Measurements from ENCODE around the gene GLS. TPM values are rescaled to one million over a fixed set of nuclear protein-coding genes. Genes with fewer than 3 reads are reported as not detected.

Gene GLS
- total RNA-seq, 1 donor, result 588 TPM

GRCh38 chr2:190854726-190855125 lies 25.9 kb upstream of the GLS start:
- DNase-seq (ENCODE audit: insufficient read length, low spot score, missing footprints), result no peak
- no peaks in the 10 kb centered on the region for H3K9me3 ChIP-seq (ENCODE audit: low read depth, low read length)
- TF ChIP-seq, protein P1, sequence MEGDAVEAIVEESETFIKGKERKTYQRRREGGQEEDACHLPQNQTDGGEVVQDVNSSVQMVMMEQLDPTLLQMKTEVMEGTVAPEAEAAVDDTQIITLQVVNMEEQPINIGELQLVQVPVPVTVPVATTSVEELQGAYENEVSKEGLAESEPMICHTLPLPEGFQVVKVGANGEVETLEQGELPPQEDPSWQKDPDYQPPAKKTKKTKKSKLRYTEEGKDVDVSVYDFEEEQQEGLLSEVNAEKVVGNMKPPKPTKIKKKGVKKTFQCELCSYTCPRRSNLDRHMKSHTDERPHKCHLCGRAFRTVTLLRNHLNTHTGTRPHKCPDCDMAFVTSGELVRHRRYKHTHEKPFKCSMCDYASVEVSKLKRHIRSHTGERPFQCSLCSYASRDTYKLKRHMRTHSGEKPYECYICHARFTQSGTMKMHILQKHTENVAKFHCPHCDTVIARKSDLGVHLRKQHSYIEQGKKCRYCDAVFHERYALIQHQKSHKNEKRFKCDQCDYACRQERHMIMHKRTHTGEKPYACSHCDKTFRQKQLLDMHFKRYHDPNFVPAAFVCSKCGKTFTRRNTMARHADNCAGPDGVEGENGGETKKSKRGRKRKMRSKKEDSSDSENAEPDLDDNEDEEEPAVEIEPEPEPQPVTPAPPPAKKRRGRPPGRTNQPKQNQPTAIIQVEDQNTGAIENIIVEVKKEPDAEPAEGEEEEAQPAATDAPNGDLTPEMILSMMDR (IDR thresholded peaks at IDR 0.05; ENCODE audit: extremely low read depth, low read depth, low read length), result no peak

GRCh38 chr2:190855245-190855644 lies 25.4 kb upstream of the GLS start:
- Histone ChIP-seq H2AFZ (ENCODE audit: low read length) (no peak overlapping the region), H3K79me2 (ENCODE audit: insufficient read depth, low read length) (peaks cover 2% of the 10 kb centered on the region), H3K4me1 (ENCODE audit: insufficient read depth, low read length) (peaks cover 48% of the 10 kb centered on the region), H3K4me3 (ENCODE audit: insufficient read depth, low read length) (no peak overlapping the region), H3K27ac (ENCODE audit: low read depth, low read length) (no peak overlapping the region), H3K27me3 (ENCODE audit: insufficient read depth, low read length) (no peaks in the 10 kb centered on the region), H3K9me3 (ENCODE audit: low read depth, low read length) (no peaks in the 10 kb centered on the region), H3K4me2 (ENCODE audit: insufficient read depth, low read length) (no peak overlapping the region), H3K36me3 (ENCODE audit: insufficient read depth, low read length) (no peaks in the 10 kb centered on the region), H4K20me1 (ENCODE audit: insufficient read depth, low read length) (no peaks in the 10 kb centered on the region)
- DNase-seq (ENCODE audit: insufficient read length, low spot score, missing footprints), result no peak
- TF ChIP-seq, protein P1 (IDR thresholded peaks at IDR 0.05; ENCODE audit: extremely low read depth, low read depth, low read length), result no peak

More at GRCh38 chr2:190854726-190855125, 25.9 kb upstream of the GLS start:
- peak overlapping the region; percentile 16 for H2AFZ ChIP-seq (ENCODE audit: low read length)
- no peak overlapping the region for H3K4me2 ChIP-seq (ENCODE audit: insufficient read depth, low read length)
- no peak overlapping the region for H3K4me3 ChIP-seq (ENCODE audit: insufficient read depth, low read length)
- peaks cover 2% of the 10 kb centered on the region for H3K79me2 ChIP-seq (ENCODE audit: insufficient read depth, low read length)
- H3K36me3 ChIP-seq (ENCODE audit: insufficient read depth, low read length), result no peaks in the 10 kb centered on the region
- peaks cover 48% of the 10 kb centered on the region for H3K4me1 ChIP-seq (ENCODE audit: insufficient read depth, low read length)
- H3K27ac ChIP-seq (ENCODE audit: low read depth, low read length), result no peak overlapping the region
- no peaks in the 10 kb centered on the region for H3K27me3 ChIP-seq (ENCODE audit: insufficient read depth, low read length)
- no peaks in the 10 kb centered on the region for H4K20me1 ChIP-seq (ENCODE audit: insufficient read depth, low read length)

- TF ChIP-seq, protein P1 (IDR thresholded peaks at IDR 0.05; ENCODE audit: extremely low read depth, low read depth, low read length), result no peak
Observed at GRCh38 chr2:190856985-190857384, 23.6 kb upstream of the GLS start.

DNA sequence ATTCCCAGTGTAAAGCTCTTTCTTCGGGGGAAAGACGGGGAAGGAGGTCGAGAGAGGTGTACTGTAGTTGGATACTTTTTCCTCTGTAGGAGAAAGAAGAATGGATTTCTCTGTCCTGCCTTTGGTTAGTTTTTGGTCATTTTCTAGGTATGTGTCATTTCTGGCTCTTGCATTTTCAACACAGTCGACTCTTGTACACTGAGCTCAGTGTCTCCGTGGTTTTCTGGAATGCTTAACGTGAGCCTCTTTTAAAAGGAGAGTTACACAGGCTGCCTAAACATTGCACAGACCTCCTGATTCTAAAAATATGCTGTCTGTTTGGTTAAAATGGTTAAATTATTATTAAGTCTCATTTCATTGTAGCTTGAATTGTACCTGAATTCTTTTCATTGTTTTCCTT lies 21.8 kb upstream of the GLS start:
- Histone ChIP-seq H3K27ac (ENCODE audit: low read depth, low read length) (peak overlapping the region; percentile 87), H4K20me1 (ENCODE audit: insufficient read depth, low read length) (no peaks in the 10 kb centered on the region), H3K4me1 (ENCODE audit: insufficient read depth, low read length) (peaks cover 68% of the 10 kb centered on the region), H3K36me3 (ENCODE audit: insufficient read depth, low read length) (no peaks in the 10 kb centered on the region), H3K9me3 (ENCODE audit: low read depth, low read length) (no peaks in the 10 kb centered on the region), H3K27me3 (ENCODE audit: insufficient read depth, low read length) (no peaks in the 10 kb centered on the region), H3K4me3 (ENCODE audit: insufficient read depth, low read length) (peak overlapping the region; percentile 59), H3K79me2 (ENCODE audit: insufficient read depth, low read length) (no peaks in the 10 kb centered on the region), H3K4me2 (ENCODE audit: insufficient read depth, low read length) (peak overlapping the region; percentile 86), H2AFZ (ENCODE audit: low read length) (peak overlapping the region; percentile 14)
- TF ChIP-seq, protein P1 (IDR thresholded peaks at IDR 0.05; ENCODE audit: extremely low read depth, low read depth, low read length), result no peak
- DNase-seq (ENCODE audit: insufficient read length, low spot score, missing footprints), result peak; percentile 57

More at GRCh38 chr2:190856985-190857384, 23.6 kb upstream of the GLS start:
- H3K36me3 ChIP-seq (ENCODE audit: insufficient read depth, low read length), result no peaks in the 10 kb centered on the region
- H4K20me1 ChIP-seq (ENCODE audit: insufficient read depth, low read length), result no peaks in the 10 kb centered on the region
- no peaks in the 10 kb centered on the region for H3K9me3 ChIP-seq (ENCODE audit: low read depth, low read length)
- H3K4me3 ChIP-seq (ENCODE audit: insufficient read depth, low read length), result no peak overlapping the region
- peaks cover 59% of the 10 kb centered on the region for H3K4me1 ChIP-seq (ENCODE audit: insufficient read depth, low read length)
- H2AFZ ChIP-seq (ENCODE audit: low read length), result no peak overlapping the region
- H3K79me2 ChIP-seq (ENCODE audit: insufficient read depth, low read length), result no peaks in the 10 kb centered on the region
- DNase-seq (ENCODE audit: insufficient read length, low spot score, missing footprints), result no peak
- no peaks in the 10 kb centered on the region for H3K27me3 ChIP-seq (ENCODE audit: insufficient read depth, low read length)
- no peak overlapping the region for H3K27ac ChIP-seq (ENCODE audit: low read depth, low read length)
- H3K4me2 ChIP-seq (ENCODE audit: insufficient read depth, low read length), result no peak overlapping the region

Measured in osteoblast (primary cell).